HL-60 (cell line): ENCODE data around the gene PUM1.
"Not testable (repeated sequence)": the region's sequence is repeated elsewhere in the genome, so short reads cannot be mapped to it uniquely, and the experiment has no call there.

ENCODE experiments used
- DNase-seq, 2 experiments: peaks; one replicate each; pipeline ENCODE4 v3.0.0-alpha.2; 2010 to 2020; ENCODE audit warnings: low read depth in 1 of 2, low spot score in 1 of 2
- H3K27ac ChIP-seq: fragments of 250-450 bp; sonication (Bioruptor Pico); replicated peaks from 2 replicates; pipeline ENCODE4 v1.5.1; 2020; ENCODE audit warnings: mild to moderate bottlenecking, moderate library complexity
- H3K27me3 ChIP-seq: fragments of 250-450 bp; sonication (Bioruptor Pico); 2 replicates; pipeline ENCODE4 v1.5.1; 2021; ENCODE audit warnings: mild to moderate bottlenecking, moderate library complexity; ENCODE audit not compliant: insufficient read depth, poor library complexity, severe bottlenecking
- H3K4me3 ChIP-seq: replicated peaks from 2 replicates; pipeline ENCODE4 v1.5.1; 2011; ENCODE audit warnings: mild to moderate bottlenecking, control low read depth, low read length; ENCODE audit not compliant: insufficient read depth
- GABPA ChIP-seq: IDR thresholded peaks from 2 replicates; pipeline ENCODE4 v1.6.1; 2012; ENCODE audit warnings: low read depth
- POLR2AphosphoS5 ChIP-seq: IDR thresholded peaks from 2 replicates; pipeline ENCODE4 v1.6.1; 2012; ENCODE audit warnings: low read depth
- SPI1 ChIP-seq: IDR thresholded peaks from 2 replicates; pipeline ENCODE4 v1.6.1; 2012; ENCODE audit warnings: low read depth, mild to moderate bottlenecking, borderline replicate concordance
- TF ChIP-seq, protein P1 (sequence below): IDR thresholded peaks from 2 replicates; pipeline ENCODE4 v1.6.1; 2012; ENCODE audit warnings: low read depth; ENCODE audit not compliant: insufficient replicate concordance
- TF ChIP-seq, protein P2 (sequence below): IDR thresholded peaks from one replicate; pipeline ENCODE4 v1.5.1; 2011; ENCODE audit warnings: low read length, control low read depth, inconsistent platforms; ENCODE audit not compliant: insufficient read depth

PUM1 gene

DNA sequence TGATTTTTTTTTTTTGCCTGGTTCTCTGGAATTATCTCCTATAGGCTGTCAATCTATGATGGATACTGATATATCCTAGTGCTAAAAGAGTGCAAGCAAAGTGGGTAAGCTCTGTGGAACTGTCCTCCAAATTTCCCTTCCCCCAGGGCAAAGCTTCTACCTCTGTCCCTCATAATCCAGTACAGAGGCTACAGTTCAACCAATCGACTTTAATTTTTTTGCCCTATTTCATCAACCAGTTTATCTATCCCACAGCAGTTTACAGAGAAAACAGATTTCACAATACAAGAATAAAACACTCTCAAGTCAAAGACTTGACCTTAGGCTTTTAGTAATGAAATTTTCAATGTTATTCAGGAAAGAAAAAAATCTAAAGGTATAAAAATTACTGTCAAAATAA, 13.9 kb downstream of the PUM1 start:
- Histone ChIP-seq H3K27me3 (no peaks in the 10 kb centered on the region), H3K27ac (no peak overlapping the region), H3K4me3 (no peak overlapping the region)
- DNase-seq, result no peak
- TF ChIP-seq, protein P1, sequence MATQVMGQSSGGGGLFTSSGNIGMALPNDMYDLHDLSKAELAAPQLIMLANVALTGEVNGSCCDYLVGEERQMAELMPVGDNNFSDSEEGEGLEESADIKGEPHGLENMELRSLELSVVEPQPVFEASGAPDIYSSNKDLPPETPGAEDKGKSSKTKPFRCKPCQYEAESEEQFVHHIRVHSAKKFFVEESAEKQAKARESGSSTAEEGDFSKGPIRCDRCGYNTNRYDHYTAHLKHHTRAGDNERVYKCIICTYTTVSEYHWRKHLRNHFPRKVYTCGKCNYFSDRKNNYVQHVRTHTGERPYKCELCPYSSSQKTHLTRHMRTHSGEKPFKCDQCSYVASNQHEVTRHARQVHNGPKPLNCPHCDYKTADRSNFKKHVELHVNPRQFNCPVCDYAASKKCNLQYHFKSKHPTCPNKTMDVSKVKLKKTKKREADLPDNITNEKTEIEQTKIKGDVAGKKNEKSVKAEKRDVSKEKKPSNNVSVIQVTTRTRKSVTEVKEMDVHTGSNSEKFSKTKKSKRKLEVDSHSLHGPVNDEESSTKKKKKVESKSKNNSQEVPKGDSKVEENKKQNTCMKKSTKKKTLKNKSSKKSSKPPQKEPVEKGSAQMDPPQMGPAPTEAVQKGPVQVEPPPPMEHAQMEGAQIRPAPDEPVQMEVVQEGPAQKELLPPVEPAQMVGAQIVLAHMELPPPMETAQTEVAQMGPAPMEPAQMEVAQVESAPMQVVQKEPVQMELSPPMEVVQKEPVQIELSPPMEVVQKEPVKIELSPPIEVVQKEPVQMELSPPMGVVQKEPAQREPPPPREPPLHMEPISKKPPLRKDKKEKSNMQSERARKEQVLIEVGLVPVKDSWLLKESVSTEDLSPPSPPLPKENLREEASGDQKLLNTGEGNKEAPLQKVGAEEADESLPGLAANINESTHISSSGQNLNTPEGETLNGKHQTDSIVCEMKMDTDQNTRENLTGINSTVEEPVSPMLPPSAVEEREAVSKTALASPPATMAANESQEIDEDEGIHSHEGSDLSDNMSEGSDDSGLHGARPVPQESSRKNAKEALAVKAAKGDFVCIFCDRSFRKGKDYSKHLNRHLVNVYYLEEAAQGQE, result no peak
- no peak for TF ChIP-seq SPI1
- no peak for TF ChIP-seq GABPA
- TF ChIP-seq POLR2AphosphoS5, result no peak
- TF ChIP-seq, protein P2, sequence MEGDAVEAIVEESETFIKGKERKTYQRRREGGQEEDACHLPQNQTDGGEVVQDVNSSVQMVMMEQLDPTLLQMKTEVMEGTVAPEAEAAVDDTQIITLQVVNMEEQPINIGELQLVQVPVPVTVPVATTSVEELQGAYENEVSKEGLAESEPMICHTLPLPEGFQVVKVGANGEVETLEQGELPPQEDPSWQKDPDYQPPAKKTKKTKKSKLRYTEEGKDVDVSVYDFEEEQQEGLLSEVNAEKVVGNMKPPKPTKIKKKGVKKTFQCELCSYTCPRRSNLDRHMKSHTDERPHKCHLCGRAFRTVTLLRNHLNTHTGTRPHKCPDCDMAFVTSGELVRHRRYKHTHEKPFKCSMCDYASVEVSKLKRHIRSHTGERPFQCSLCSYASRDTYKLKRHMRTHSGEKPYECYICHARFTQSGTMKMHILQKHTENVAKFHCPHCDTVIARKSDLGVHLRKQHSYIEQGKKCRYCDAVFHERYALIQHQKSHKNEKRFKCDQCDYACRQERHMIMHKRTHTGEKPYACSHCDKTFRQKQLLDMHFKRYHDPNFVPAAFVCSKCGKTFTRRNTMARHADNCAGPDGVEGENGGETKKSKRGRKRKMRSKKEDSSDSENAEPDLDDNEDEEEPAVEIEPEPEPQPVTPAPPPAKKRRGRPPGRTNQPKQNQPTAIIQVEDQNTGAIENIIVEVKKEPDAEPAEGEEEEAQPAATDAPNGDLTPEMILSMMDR, result no peak

DNA sequence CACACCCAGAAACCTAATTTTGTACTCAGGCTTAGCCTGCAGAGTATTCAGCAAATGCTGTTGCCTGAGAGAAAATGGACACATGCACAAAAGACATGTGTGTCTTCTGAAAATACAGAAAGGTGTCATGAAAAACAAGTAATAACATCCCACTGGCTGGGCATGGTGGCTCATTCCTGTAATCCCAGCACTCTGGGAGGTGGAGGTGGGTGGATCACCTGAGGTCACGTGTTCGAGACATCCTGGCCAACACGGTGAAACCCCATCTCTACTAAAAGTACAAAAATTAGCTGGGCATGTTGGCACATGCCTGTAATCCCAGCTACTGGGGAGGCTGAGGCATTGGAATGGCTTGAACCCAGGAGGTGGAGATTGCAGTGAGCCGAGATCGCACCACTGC, 18.0 kb downstream of the PUM1 start:
- H3K27me3 ChIP-seq, H3K4me3 ChIP-seq, DNase-seq, H3K27ac ChIP-seq: not testable (repeated sequence)

DNA sequence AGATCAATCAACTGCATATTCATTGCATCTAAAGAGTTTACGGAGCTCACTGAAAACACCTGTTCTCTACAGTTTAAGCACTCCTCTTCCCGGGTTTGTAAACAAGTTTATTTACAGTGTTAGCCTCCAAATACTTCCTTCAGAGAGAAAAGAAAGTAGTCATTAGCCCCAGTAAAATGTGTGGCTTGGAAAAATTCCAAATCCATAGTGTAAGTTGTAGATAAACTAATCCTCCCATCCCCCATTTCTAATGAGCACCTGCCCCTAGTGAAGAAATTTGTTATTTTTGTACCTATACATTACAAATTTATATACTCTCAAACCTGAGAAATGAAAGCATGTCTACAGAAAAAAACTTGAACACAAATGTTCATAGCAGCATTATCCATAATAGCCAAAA, 21.9 kb downstream of the PUM1 start:
- no peak overlapping the region for H3K27ac ChIP-seq
- DNase-seq, result no peak
- H3K4me3 ChIP-seq, result no peak overlapping the region
- TF ChIP-seq POLR2AphosphoS5, result no peak
- no peak for TF ChIP-seq GABPA
- no peak for TF ChIP-seq SPI1
- TF ChIP-seq, protein P1, result no peak
- TF ChIP-seq, protein P2, result no peak
- H3K27me3 ChIP-seq, result no peaks in the 10 kb centered on the region

DNA sequence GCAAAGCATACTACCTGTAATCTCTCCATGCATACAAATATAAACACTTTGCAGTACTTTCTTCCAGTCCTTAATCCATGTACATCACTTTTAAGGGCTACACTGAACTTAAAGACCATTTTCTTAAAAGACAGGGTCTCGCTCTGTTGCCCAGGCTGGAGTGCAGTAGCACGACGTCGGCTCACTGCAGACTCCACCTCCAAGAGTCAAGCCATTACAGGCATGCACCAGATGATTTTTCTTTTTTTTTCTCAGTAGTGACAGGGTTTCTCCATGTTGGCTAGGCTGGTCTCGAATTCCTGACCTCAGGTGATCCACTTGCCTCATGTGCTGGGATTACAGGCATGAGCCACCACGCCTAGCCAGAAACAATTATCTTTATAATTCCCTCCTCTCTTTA, 22.9 kb downstream of the PUM1 start:
- no peak overlapping the region for H3K27ac ChIP-seq
- TF ChIP-seq, protein P1, result no peak
- no peak for TF ChIP-seq GABPA
- TF ChIP-seq, protein P2, result no peak
- TF ChIP-seq SPI1, result no peak
- no peak for TF ChIP-seq POLR2AphosphoS5
- no peaks in the 10 kb centered on the region for H3K27me3 ChIP-seq
- DNase-seq, result no peak
- H3K4me3 ChIP-seq, result no peak overlapping the region
